ENCODE results near the gene MRPS14.

The MRPS14 gene

DNA sequence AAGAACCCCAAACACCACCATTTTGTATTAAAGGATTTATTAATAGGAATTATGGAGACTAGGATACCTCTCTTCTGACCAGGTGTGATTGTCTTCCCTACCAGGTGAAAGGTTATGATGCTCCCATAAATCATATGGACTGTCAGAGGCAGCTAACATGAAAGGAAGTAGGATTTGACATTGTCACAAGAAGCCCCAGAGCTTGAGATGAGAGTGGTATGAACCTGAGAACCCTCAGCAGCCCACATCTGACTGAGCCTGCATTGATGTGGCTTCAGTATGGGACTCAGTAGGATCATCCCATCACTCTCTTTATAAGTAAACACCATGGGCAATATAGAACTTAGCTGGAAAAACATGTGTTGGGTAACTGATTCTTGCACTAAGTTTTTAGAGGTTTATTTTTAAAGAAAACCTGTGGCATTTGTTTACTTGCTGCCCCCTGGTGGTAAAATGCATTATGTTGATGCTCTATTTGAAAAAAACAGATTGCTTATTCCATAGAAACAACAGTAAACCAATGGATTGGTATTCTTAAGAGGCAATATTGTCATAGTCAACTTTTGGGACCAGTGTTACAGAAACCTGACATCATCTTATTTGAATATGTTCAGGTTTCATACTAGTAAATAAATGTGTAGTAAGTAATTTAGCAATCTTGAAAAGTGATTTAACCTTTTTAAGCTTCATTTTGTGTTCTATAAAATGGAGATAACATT is 40.1 kb downstream of the MRPS14 start:
- DNase-seq: no peak

DNA sequence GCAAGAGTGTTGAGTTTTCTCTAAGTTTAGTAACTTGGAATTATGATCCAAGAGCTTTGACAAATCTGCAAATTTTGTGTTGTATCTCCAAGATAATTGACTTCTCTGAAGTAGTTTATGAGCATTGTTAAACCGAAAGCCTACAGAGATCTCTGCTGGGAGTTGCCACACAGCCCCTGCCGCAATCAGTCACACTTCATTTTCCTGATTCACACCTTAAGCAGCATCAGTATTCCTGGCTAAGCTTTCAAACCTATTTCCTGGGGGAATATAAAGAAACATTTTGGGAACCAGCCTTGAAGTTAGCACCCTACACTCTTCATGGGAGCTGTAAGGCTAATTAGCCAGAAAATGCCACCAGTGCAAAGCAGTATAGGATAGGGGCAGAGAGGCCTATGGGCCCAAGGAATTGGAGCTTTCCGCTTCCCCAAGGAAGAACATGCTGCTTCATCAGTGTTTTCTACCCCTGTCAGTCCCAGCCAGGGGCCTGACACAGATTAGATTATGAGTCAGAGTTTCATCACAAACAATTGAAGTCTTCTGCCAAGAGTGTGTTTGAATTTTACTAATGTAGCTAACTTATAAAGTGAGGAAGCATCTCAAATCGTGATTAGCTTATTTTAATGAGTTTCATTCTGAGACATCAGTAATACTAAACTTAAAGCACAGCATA is 46.7 kb downstream of the MRPS14 start:
- DNase-seq: no peak

DNA sequence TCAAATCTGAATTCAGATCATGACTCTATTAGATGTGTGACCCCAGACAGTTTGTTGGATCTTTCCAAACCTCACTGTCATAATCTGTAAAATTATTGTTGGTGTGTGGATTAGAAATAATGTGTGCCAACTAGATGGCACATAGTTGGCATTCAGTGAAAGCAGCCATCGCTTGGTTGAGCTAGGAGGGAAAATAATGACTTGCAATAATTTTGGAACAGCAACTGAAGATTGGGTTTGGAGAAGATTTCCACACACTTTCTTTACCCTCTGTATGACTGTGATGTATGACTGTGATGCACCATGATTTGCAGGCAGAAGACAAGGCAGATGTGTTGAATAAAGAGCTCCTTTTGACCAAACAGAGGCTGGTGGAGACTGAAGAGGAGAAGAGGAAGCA is 47.5 kb downstream of the MRPS14 start:
- no peak for DNase-seq

DNA sequence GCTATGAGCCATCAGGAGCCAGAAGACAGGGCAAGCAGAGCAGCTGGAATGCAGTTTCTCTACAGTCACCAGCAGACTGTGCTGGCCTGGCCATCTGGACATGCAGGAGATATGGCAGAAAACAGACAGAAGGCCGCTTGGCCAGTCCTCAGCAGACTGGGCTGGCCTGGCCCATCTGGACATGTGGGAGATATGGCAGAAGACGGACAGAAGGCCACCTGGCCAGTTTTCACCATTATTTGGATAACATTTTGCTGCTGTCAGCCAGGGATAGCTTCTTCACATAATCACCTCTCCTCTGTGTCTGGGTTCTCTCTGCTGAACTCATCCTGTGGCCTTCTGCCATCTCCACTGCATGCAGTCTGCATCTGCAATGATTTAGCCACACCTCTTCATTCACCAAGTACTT is 48.5 kb downstream of the MRPS14 start:
- DNase-seq: no peak

DNA sequence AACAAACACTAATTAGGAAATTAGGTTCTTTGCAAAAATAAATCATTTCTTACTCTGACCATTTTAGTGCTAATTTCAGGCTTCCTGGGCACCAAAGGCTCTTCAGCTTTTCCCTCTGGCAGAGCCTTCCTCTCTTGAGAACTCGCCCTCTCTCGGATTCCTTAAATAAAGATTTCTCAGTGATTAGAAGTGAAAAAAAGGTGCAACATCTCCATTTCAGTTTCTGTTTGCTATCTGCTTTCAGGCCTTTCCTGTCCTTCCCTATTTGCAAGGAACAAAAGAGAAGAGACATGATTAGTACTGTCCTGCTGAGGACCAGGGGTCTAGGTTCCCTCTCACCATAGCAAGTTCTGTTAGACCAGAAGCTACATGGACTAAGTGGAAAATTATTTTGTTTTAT is 51.3 kb downstream of the MRPS14 start:
- no peak for DNase-seq

DNA sequence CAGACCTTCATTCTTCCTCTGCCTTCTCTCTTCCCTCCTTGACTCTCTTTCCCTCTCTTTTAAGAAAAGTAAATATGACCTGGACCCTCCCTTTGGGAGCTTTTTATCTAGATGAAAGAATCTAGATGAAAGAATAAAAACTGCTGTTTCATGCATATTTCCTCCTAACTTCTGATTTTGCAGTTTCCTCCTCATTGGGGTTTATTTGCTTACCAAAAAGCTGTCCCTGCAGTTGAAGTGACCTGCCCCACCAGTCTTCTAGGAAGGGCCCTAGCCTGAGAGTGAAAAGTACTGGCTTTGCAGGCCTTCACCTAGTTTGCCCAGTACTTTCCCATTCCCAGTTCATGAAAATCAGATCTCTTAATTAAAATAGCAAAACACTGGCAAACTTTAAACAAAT is 51.8 kb downstream of the MRPS14 start:
- DNase-seq: no peak

DNA sequence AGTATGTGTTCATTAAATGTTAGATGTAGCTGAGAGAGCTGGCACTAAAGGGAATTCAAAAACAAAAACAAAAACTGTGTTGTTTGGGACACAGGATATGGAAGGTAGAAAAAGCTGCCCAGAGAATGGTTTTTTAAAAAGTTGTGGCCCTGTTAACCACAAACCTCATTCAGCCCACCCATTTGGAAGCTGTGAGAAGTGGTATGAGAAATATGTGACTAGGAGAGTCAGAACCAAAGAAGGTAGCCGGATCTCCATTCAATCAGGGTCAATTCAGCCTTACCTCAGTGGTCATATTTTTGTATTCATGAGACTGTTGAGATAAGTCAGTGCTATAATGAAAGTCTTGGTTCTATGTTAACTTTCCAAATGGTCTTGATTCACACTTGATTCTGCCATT is 53.2 kb downstream of the MRPS14 start:
- no peak for DNase-seq

DNA sequence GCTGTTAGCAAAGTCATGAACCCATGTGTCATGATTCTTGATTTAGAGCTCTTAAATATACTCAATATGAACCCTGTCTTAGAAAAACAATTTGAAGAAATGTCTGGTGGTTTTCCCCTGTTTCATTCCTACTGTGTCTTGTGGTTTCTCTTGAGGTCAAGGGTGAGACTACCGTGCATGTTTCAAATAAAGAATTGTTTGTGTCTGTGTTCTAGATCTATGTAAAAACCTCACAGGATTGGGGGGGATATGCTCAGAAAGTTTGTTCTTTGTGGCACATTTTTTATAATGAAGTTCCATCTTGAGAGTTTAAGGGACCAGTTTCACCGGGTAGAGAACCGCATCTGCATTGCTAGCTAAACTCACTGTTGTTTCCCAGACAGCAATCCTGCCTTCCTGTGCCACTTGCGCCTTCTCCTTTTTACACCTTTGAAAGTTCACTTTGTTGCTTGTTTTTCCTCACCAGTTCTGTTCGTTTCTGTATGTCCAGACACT is 54.4 kb downstream of the MRPS14 start:
- DNase-seq: no peak

DNA sequence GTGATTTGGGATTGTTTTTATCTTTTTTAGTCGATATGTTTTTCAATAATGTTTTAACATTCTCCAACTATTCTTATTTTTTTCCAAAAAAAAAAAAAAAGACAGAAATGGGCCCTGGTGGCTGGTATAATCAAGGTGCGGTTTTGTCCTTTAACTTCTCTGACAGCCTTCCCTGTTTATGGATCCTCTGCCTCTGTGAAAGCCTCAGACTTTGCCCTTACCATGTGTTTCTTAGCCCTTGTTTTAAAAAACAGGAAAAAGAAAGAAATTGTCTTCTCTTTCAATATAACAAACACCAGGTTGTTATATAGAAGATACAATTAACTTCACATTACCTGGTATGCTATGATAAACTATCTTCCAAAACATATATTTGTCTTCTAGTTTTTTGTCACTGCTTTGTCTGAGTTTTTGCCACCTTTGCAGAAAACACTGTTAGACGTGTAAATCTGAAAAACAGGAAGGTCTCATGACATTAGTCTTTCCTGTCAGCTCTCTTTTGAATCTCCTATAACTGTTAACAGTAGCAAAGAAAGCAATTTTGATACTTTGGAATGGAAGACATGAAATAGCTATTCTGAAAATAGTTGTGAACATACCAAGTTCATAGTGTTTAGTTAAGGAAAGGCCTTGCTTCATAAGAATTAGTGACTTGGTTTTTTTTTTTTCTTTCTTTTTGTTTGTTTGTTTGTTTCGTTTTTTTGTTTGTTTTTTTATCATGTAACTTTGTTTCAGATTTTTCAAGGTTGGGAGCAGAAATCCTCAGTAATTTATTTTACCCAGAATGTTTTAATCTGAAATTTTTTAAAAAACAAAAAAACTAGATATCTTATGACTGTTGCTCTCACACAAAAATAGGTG is 55.1 kb downstream of the MRPS14 start:
- no peak for DNase-seq

DNA sequence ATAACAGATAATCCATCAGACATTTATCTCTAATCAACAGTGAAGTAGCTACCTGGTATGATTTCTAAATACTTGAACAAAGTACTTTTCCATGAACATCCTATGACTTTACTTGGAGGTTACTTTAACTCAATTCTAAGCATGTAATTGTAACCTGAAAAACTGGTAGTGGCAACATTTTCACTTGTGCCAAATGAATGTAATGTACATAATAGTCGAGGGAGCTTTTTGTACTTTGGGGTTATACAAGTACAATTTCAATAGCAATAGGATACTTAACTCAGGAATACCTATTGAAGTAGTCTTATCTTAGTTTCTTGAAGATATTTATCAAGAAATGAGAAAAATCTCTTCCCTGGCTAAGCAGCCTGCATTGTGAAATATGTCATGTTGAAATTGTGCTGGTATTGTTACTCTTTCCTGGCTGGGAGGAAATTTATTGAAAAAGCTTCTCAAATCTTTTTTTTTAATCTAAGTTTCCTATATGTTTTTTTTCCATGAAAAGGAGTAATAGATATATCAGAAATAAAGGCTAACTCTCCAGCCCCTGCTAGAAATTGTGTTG is 57.1 kb downstream of the MRPS14 start:
- no peak for DNase-seq

DNA sequence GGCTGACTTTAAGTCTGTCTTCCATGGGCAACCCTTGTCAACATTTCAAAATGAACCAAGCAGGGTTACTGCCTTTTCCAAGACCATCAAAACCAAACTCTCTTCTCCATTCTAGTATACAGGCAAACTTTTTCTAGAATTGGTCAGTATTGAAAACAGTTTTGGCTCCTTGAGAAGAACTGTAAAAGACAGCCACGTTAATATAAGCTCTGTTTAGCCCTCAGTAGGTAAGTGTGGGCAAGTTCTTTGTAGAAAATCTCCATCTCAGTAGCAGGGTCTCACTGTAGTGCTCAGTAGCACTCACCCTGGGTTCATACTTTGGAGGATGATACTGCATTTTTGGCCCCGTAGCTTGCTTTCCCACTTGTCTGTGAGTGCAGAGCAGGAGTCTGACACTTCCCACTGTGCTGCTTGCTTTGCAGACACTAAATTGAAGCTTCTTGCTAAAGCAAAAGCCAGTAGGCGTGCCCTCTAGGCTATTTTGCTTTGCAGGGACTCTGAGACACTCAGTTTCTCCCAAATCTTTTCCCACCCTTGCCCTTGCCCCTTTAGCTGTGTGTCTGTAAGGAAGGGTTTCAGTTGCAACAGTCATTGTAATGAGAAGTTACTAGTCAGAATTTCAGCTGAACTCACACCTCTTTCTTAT is 57.7 kb downstream of the MRPS14 start:
- DNase-seq: no peak

DNA sequence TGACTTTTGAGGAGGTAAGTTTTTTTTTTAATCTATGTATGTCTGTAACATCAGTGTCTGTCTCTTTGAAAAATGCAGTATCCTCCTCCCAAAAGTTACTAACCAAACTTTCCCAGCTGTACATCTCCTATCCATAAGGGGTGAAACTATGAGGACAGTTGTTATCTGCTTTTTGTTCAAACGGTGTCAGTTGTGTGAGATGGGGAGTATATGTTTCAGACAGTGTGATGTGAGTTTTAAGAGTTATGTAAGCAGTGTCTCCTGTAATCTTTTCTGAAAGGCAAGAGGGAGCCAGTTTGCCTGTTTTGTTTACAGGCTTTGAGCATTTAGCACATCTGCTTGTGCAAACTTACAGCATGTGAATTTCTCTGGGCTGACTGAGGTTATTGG is 58.3 kb downstream of the MRPS14 start:
- no peak for DNase-seq

DNA sequence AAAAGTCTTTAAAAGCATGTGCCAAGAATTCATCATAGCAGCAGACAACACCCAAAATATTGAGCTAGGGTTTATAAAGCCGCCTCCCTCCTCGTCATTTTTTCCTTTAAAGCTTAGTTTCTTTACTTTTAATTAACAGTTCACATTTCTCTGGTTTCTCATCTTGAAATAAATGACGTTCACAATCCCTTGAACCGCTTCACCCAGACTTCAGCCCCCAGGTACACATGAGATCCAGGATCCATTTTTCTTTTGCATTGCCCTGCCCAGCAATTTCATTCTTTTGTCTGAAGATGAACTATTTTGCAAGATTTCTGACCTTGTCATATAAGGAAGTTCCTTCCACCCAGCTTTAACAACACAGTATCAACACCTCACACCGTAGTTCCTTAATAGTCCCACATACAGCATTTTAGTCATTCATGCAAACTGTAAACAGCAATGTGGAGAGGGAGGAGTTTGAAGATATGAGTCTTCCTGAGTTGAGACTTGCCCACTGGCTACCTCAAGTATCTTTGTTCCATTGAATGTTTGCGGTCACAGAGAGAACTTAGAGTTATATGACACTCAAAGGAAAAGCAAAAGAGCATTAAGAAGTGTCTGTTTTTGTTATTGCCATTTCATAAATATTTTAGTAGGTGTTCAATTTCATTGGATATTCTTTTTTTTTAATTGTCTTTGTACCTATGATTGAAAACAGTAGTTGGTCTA is 58.8 kb downstream of the MRPS14 start:
- peak; percentile 75 for DNase-seq

DNA sequence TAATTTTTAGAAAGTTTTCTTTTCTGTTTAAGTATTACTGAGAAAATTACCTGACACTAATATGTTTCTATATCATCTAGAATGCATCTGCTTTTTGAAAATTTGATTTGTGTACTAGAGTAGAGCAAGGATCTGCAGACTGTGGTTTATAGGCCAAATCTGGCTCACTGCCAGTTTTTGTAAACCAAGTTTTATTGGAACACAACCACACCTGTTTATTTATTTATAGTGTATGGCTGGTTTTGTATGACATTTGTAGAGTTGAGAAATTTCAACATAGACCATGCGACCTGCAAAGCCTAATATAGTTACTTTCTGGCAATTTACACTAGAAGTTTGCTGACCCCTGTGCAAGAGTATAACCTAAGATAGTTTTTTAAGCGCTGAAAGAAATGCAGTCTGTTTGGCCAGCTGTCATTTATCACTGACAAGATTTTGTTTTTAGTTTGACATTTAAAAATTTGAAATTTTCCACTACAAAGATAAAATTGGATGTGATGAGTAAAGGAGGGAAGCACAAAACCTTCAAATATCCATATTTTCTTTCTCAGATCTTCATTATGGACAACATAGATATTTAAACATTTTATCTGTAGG is 59.6 kb downstream of the MRPS14 start:
- DNase-seq: no peak
